GM12878 (cell line): ENCODE results near the gene C10orf67. TPM values are rescaled to one million over a fixed set of nuclear protein-coding genes. Genes with fewer than 3 reads are reported as not detected.
A peak's percentile ranks its signal among the peaks of the same experiment; 100 is the strongest.

Experiments
- ATAC-seq: fragments of 200-7000 bp; cut with Tn5 transposase; 3 replicates; pipeline ENCODE4 v1.9.1; 2020; ENCODE audit warnings: mild to moderate bottlenecking, moderate library complexity
- BruUV-seq: library from RNA; stranded (reverse); fragments of 400-500 nt; replicated peaks from 2 replicates; lab custom pipeline; 2021; lab: Mats Ljungman, UMichigan
- CTCF ChIA-PET: fragments of 300-600 bp; sonication (Branson Sonifier 250); formaldehyde crosslinking; extraction: SDS; loops from one replicate; lab custom pipeline; 2021; ENCODE audit warnings: inconsistent platforms; lab: Yijun Ruan, JAX
- POLR2A ChIA-PET: fragments of 350-600 bp; formaldehyde crosslinking; extraction: SDS; loops from one replicate; lab custom pipeline; 2021; ENCODE audit warnings: inconsistent platforms; lab: Charles Lee
- RAD21 ChIA-PET: fragments of 300-600 bp; sonication (Branson Sonifier 250); formaldehyde crosslinking; loops from one replicate; lab custom pipeline; 2023; ENCODE audit warnings: antibody characterized with exemption; ENCODE audit not compliant: unreplicated experiment; lab: Charles Lee
- SMC1A ChIA-PET: fragments of 300-600 bp; sonication (Branson Sonifier 250); formaldehyde crosslinking; loops from one replicate; lab custom pipeline; 2023; ENCODE audit not compliant: unreplicated experiment, uncharacterized antibody; lab: Charles Lee
- DNase-seq: peaks from one replicate; pipeline ENCODE4 v3.0.0-alpha.2; 2011; ENCODE audit warnings: low read depth, low spot score
- FAIRE-seq: peaks from 3 replicates; lab custom pipeline; 2011; peaks lifted over from hg19 to GRCh38; lab: Jason Lieb, UNC
- H2AFZ ChIP-seq: 2 replicates; pipeline ENCODE4 v1.6.0; 2011; ENCODE audit warnings: low read depth, low read length, control low read depth; ENCODE audit not compliant: control insufficient read depth
- H3K27ac ChIP-seq: 2 replicates; pipeline ENCODE4 v1.5.1; 2011; ENCODE audit warnings: control low read depth; ENCODE audit not compliant: control insufficient read depth, insufficient read depth
- H3K27me3 ChIP-seq, 2 experiments: replicated peaks in 1 of 2; 2 replicates each; pipeline versions ENCODE4 v1.6.0 to v1.6.1; 2011; ENCODE audit warnings: low read length in 1 of 2; ENCODE audit not compliant: control insufficient read depth in 2 of 2, insufficient read depth in 2 of 2
- H3K36me3 ChIP-seq, 2 experiments: 2 replicates each; pipeline ENCODE4 v1.5.1; 2011; ENCODE audit warnings: low read length in 1 of 2; ENCODE audit not compliant: control insufficient read depth in 2 of 2, insufficient read depth in 2 of 2
- H3K4me1 ChIP-seq: 2 replicates; pipeline ENCODE4 v1.6.1; 2011; ENCODE audit warnings: mild to moderate bottlenecking, low read length, moderate library complexity, mixed read lengths; ENCODE audit not compliant: control insufficient read depth, insufficient read depth
- H3K4me2 ChIP-seq: 2 replicates; pipeline ENCODE4 v1.6.0; 2011; ENCODE audit warnings: control low read depth; ENCODE audit not compliant: control insufficient read depth, insufficient read depth
- H3K4me3 ChIP-seq: fragments of 200-600 bp; sonication (generic); 2 replicates; pipeline ENCODE4 v1.5.1; 2016
- H3K79me2 ChIP-seq: 2 replicates; pipeline ENCODE4 v1.6.0; 2011; ENCODE audit warnings: low read length; ENCODE audit not compliant: control insufficient read depth, insufficient read depth
- H3K9ac ChIP-seq: 2 replicates; pipeline ENCODE4 v1.8.0; 2011; ENCODE audit warnings: low read length, control low read depth, mixed read lengths; ENCODE audit not compliant: control insufficient read depth, insufficient read depth
- H3K9me3 ChIP-seq: replicated peaks from 3 replicates; pipeline ENCODE4 v1.5.1; 2011; ENCODE audit warnings: mild to moderate bottlenecking, low read length; ENCODE audit not compliant: control insufficient read depth, insufficient read depth
- H4K20me1 ChIP-seq: 2 replicates; pipeline ENCODE4 v1.6.0; 2011; ENCODE audit not compliant: control insufficient read depth, insufficient read depth
- ASH2L ChIP-seq: fragments of 300-600, 200-600 bp; sonication (generic); IDR thresholded peaks from 2 replicates; pipeline ENCODE4 v1.6.1; 2017; ENCODE audit warnings: low read depth, mild to moderate bottlenecking, borderline replicate concordance
- CBFB ChIP-seq: IDR thresholded peaks from 2 replicates; pipeline ENCODE4 v1.6.1; 2016; ENCODE audit warnings: antibody characterized with exemption, low read depth
- CBX5 ChIP-seq: sonication (generic); IDR thresholded peaks from 2 replicates; pipeline ENCODE4 v1.6.1; 2016; ENCODE audit warnings: low read depth, moderate library complexity, mild to moderate bottlenecking, inconsistent platforms
- E2F4 ChIP-seq: IDR thresholded peaks from 2 replicates; pipeline ENCODE4 v1.6.1; 2012; ENCODE audit warnings: low read depth, low read length, improper control_type of control experiment
- IKZF2 ChIP-seq, 2 experiments: fragments of 450-650 bp; IDR thresholded peaks; 2 replicates each; pipeline ENCODE4 v1.6.1; 2017; ENCODE audit warnings: mild to moderate bottlenecking in 2 of 2, moderate library complexity in 2 of 2
- NBN ChIP-seq: fragments of 450-650 bp; IDR thresholded peaks from 2 replicates; pipeline ENCODE4 v1.6.1; 2016
- NFIC ChIP-seq: IDR thresholded peaks from 2 replicates; pipeline ENCODE4 v1.6.1; 2012; ENCODE audit warnings: low read depth, mild to moderate bottlenecking, inconsistent platforms, low read length, moderate library complexity
- POLR2AphosphoS5 ChIP-seq: IDR thresholded peaks from 2 replicates; pipeline ENCODE4 v1.6.1; 2011; ENCODE audit warnings: mild to moderate bottlenecking, low read length, inconsistent platforms
- RB1 ChIP-seq: fragments of 450-650 bp; formaldehyde crosslinking; IDR thresholded peaks from 2 replicates; pipeline ENCODE4 v1.6.1; 2017; ENCODE audit warnings: mild to moderate bottlenecking, borderline replicate concordance
- SIN3A ChIP-seq: IDR thresholded peaks from 2 replicates; pipeline ENCODE4 v1.6.1; 2012; ENCODE audit warnings: low read depth, low read length, improper control_type of control experiment
- SMAD1 ChIP-seq: fragments of 450-650 bp; IDR thresholded peaks from 2 replicates; pipeline ENCODE4 v1.6.1; 2018; ENCODE audit warnings: mild to moderate bottlenecking, low read depth; ENCODE audit not compliant: partially characterized antibody
- SREBF2 ChIP-seq: IDR thresholded peaks from 2 replicates; pipeline ENCODE4 v1.6.1; 2012; ENCODE audit warnings: mild to moderate bottlenecking, low read length
- TCF3 ChIP-seq: IDR thresholded peaks from 2 replicates; pipeline ENCODE4 v1.6.1; 2012; ENCODE audit warnings: low read depth, mild to moderate bottlenecking, low read length, borderline replicate concordance; ENCODE audit not compliant: insufficient read depth
- ZNF592 ChIP-seq: fragments of 450-650 bp; IDR thresholded peaks from 2 replicates; pipeline ENCODE4 v1.6.1; 2017; ENCODE audit warnings: mild to moderate bottlenecking, moderate library complexity
- WGBS: methylation state at CpG from one replicate; pipeline ENCODE4 v1.1.6; 2016; ENCODE audit warnings: low lambda C conversion rate; ENCODE audit not compliant: insufficient replicate concordance, insufficient coverage; ENCODE audit errors: missing lambda C conversion rate; 5-methylcytosine and 5-hydroxymethylcytosine counted together
- in situ Hi-C: fragments of 300-500 bp; cut with MboI; formaldehyde crosslinking; loops from 9 replicates; pipeline ENCODE4 v1.14.3; 2018; ENCODE audit warnings: mixed read lengths
- intact Hi-C: fragments of 100-400 bp; cut with micrococcal nuclease; formaldehyde crosslinking; loops from one replicate; pipeline ENCODE4 v1.14.2; 2022; ENCODE audit not compliant: unreplicated experiment
- polyA plus RNA-seq, 11 experiments: library from polyadenylated mRNA; depleted of rRNA in 4 of 11; unstranded in 6 of 11; stranded (reverse) in 5 of 11; fragments of >200 nt; fragmentation: Nextera tagmentation in 4 of 11; fragmentation: Illumina TruSeq in 1 of 11; extraction: Ambion mirVana in 4 of 11; extraction: Trizol in 1 of 11; gene quantifications; 1 replicate in 1 of 11; 2 replicates in 10 of 11; pipeline versions ENCODE4 v1.2.1 to v1.2.3, GENCODE V29; 2011 to 2016; ENCODE audit warnings: inconsistent platforms in 2 of 11, missing spikeins in 2 of 11, low read depth in 1 of 11
- total RNA-seq, 4 experiments: library from RNA; depleted of rRNA in 3 of 4; stranded (reverse); fragments of >200 nt in 3 of 4; fragmentation: Illumina TruSeq in 1 of 4; extraction: Trizol in 1 of 4; gene quantifications; 2 replicates each; pipeline versions ENCODE4 v1.2.1 to v1.2.3, GENCODE V29; 2013 to 2021

Gene C10orf67
- total and polyA plus RNA-seq, 10 of the 15 experiments (the other 5 are each of a cell fraction or from before 2014, with no cell fraction given), result 0.06 TPM; not detected in 9

- no peaks in the 10 kb centered on the region for H3K36me3 ChIP-seq
- CTCF ChIA-PET, result interaction anchor here (0.7 kb wide), 1 partner anchor 1025 kb away, joined by 4 read pairs; no protein-coding TSS in a partner anchor
- no peaks in the 10 kb centered on the region for H3K79me2 ChIP-seq
- POLR2A ChIA-PET, result interaction anchor here (0.5 kb wide), 1 partner anchor 113 kb away, joined by 5 read pairs; no protein-coding TSS in a partner anchor
- H3K27ac ChIP-seq, result no peak overlapping the region
- H3K9me3 ChIP-seq, result no peaks in the 10 kb centered on the region
- DNase-seq, result no peak
- peak overlapping the region; percentile 30; the same call in 1 of the 2 replicates for H3K4me3 ChIP-seq
- 14% methylated on average over 5 of the region's 5 CpGs for WGBS
- in situ Hi-C loops (no loop called here), intact Hi-C loops (no loop called here)
- no peaks in the 10 kb centered on the region for H3K27me3 ChIP-seq
- H3K9ac ChIP-seq, result no peak overlapping the region
- TF ChIP-seq IKZF2 (IDR thresholded peaks at IDR 0.05), result no peak
- TF ChIP-seq E2F4, result no peak
- TF ChIP-seq NBN, result no peak
- no peak for TF ChIP-seq ZNF592
- no peak for TF ChIP-seq RB1
- TF ChIP-seq ASH2L, result no peak
- no peak for TF ChIP-seq SREBF2
- no peak for TF ChIP-seq CBX5
- no peak for TF ChIP-seq POLR2AphosphoS5
- TF ChIP-seq TCF3, result no peak
- no peak for TF ChIP-seq CBFB
- no peak for TF ChIP-seq NFIC
- TF ChIP-seq SIN3A, result no peak
- no peak for TF ChIP-seq SMAD1
- SMC1A ChIA-PET, result no interaction called here
- no TSS peak for BruUV-seq
- no peaks in the 10 kb centered on the region for H4K20me1 ChIP-seq
- H3K4me1 ChIP-seq, result peaks cover 41% of the 10 kb centered on the region
- RAD21 ChIA-PET, result no interaction called here
- peak overlapping the region; percentile 36 for H3K4me2 ChIP-seq
- peak overlapping the region; percentile 28 for H2AFZ ChIP-seq
- no peak for ATAC-seq
- FAIRE-seq, result no peak
Measured at GRCh38 chr10:23363793-23364135, 19.2 kb upstream of the C10orf67 start.
